Measurements from ENCODE around the gene KIF1A. TPM values are rescaled to one million over a fixed set of nuclear protein-coding genes. Genes with fewer than 3 reads are reported as not detected.

The KIF1A gene
- total and polyA plus RNA-seq, 2 of the 8 experiments (the other 6 are each of a cell fraction or from before 2014, with no cell fraction given): 61.3 to 281 TPM

GRCh38 chr2:240719676-240720545 is 100.1 kb downstream of the KIF1A start:
- H4K91ac ChIP-seq (replicated peaks; ENCODE audit: insufficient read length, low read length): no peak overlapping the region
- H4K20me1 ChIP-seq (replicated peaks in 1 of 2; ENCODE audit: control insufficient read depth in 1 of 2, insufficient read depth in 2 of 2, low read length in 2 of 2): peaks cover 13 to 20% of the 10 kb centered on the region in 2 experiments
- peaks cover 2% of the 10 kb centered on the region for H3K79me1 ChIP-seq (ENCODE audit: low read depth, low read length)
- H2BK120ac ChIP-seq (replicated peaks; ENCODE audit: low read depth, low read length): no peak overlapping the region
- no peak overlapping the region for H3K4ac ChIP-seq (replicated peaks; ENCODE audit: insufficient read length, low read depth, low read length)
- FAIRE-seq: no peak
- no peak overlapping the region for H3K23ac ChIP-seq (ENCODE audit: insufficient read length)
- no peaks in the 10 kb centered on the region for H3K27me3 ChIP-seq (replicated peaks in 1 of 4; ENCODE audit: control insufficient read depth in 3 of 4, extremely low read depth in 1 of 4, insufficient read depth in 3 of 4, low read length in 3 of 4)
- H3K9ac ChIP-seq (replicated peaks in 1 of 4; ENCODE audit: extremely low read depth in 1 of 4, low read depth in 3 of 4, low read length in 3 of 4): no peak overlapping the region
- no peak overlapping the region for H3K56ac ChIP-seq (replicated peaks; ENCODE audit: insufficient read length, low read depth, low read length)
- no peak overlapping the region for H2BK5ac ChIP-seq (ENCODE audit: low read depth, low read length)
- no peak overlapping the region for H4K8ac ChIP-seq (ENCODE audit: extremely low read depth, insufficient read depth, low read length)
- no peak overlapping the region for H3K4me3 ChIP-seq (ENCODE audit: extremely low read depth in 1 of 4, insufficient read depth in 2 of 4, low read depth in 3 of 4, low read length in 4 of 4)
- no peaks in the 10 kb centered on the region for H3K23me2 ChIP-seq (ENCODE audit: low read depth, low read length)
- H3K4me1 ChIP-seq (replicated peaks in 1 of 4; ENCODE audit: control insufficient read depth in 3 of 4, insufficient read depth in 4 of 4, low read length in 3 of 4): no peaks in the 10 kb centered on the region
- H3K27ac ChIP-seq (ENCODE audit: low read depth, low read length): no peak overlapping the region
- H3K36me3 ChIP-seq (ENCODE audit: control insufficient read depth in 2 of 4, insufficient read depth in 4 of 4, low read length in 3 of 4): peaks cover 24 to 80% (median 60%) of the 10 kb centered on the region in 4 experiments
- no peak overlapping the region for H3K14ac ChIP-seq (ENCODE audit: insufficient read length)
- ChIA-PET CTCF (ENCODE audit: partially characterized antibody) (interaction anchor here (1.1 to 1.2 kb wide), 3 partner anchors 13 to 28 kb away, joined by 3 read pairs; no protein-coding TSS in a partner anchor), POLR2A (ENCODE audit: partially characterized antibody) (interaction anchor here (0.8 to 3.5 kb wide), 10 partner anchors 9 to 68 kb away, joined by 3 to 15 read pairs (median 4); no protein-coding TSS in a partner anchor)
- no peak overlapping the region for H2BK20ac ChIP-seq (ENCODE audit: low read length)
- WGBS, 2 experiments (ENCODE audit: extremely low coverage in 1 of 2, insufficient coverage in 1 of 2, insufficient read length in 1 of 2, insufficient replicate concordance in 2 of 2, low coverage in 1 of 2, low lambda C conversion rate in 2 of 2, missing lambda C conversion rate in 1 of 2): 94% methylated on average over 24 of the region's 25 CpGs; no CpG with 5 or more reads in 1 of the 2 experiments
- DNase-seq (ENCODE audit: low read depth in 1 of 2, low spot score in 2 of 2): no peak
- no peak overlapping the region for H4K5ac ChIP-seq (ENCODE audit: insufficient read length, low read depth, low read length)
- no peaks in the 10 kb centered on the region for H3K79me2 ChIP-seq (ENCODE audit: control insufficient read depth in 1 of 2, insufficient read depth in 2 of 2, low read length in 2 of 2)
- H2BK12ac ChIP-seq (ENCODE audit: low read depth, low read length): no peak overlapping the region
- H3K4me2 ChIP-seq (ENCODE audit: insufficient read depth in 1 of 2, low read depth in 2 of 2, low read length in 2 of 2): no peak overlapping the region
- no peak overlapping the region for H2AK5ac ChIP-seq (ENCODE audit: low read depth, low read length)
- H2BK15ac ChIP-seq (ENCODE audit: low read length): no peak overlapping the region
- no peaks in the 10 kb centered on the region for H3K9me3 ChIP-seq (ENCODE audit: insufficient read depth in 2 of 2, low read depth in 1 of 2, low read length in 1 of 2)
- no peak overlapping the region for H2AFZ ChIP-seq (ENCODE audit: low read length)
- H3K18ac ChIP-seq (ENCODE audit: extremely low read depth, low read length): no peak overlapping the region
- TF ChIP-seq KDM4A (IDR thresholded peaks at IDR 0.05; ENCODE audit: low read depth, low read length, severe bottlenecking) (no peak), RFX5 (IDR thresholded peaks at IDR 0.05; ENCODE audit: borderline replicate concordance, low read depth, low read length) (no peak), SP1 (IDR thresholded peaks at IDR 0.05; ENCODE audit: low read depth, low read length) (no peak), NRF1 (IDR thresholded peaks at IDR 0.05; ENCODE audit: low read depth, low read length) (no peak), BACH1 (IDR thresholded peaks at IDR 0.05; ENCODE audit: low read length) (no peak), SP4 (IDR thresholded peaks at IDR 0.05; ENCODE audit: low read length) (no peak), FOSL1 (IDR thresholded peaks at IDR 0.05; ENCODE audit: insufficient read depth, low read depth, low read length) (no peak), GABPA (IDR thresholded peaks at IDR 0.05; ENCODE audit: borderline replicate concordance, insufficient read depth, low read length) (no peak), RXRA (IDR thresholded peaks at IDR 0.05; ENCODE audit: insufficient read depth, low read depth, low read length) (no peak), HDAC2 (IDR thresholded peaks at IDR 0.05; ENCODE audit: borderline replicate concordance in 1 of 2, low read depth in 2 of 2, low read length in 2 of 2) (no peak), SUZ12 (IDR thresholded peaks at IDR 0.05; ENCODE audit: low read length) (no peak), ZNF274 (IDR thresholded peaks at IDR 0.05; ENCODE audit: borderline replicate concordance, extremely low read depth, low read length) (no peak)
